ENCODE data around the gene KSR2.

KSR2 gene

DNA sequence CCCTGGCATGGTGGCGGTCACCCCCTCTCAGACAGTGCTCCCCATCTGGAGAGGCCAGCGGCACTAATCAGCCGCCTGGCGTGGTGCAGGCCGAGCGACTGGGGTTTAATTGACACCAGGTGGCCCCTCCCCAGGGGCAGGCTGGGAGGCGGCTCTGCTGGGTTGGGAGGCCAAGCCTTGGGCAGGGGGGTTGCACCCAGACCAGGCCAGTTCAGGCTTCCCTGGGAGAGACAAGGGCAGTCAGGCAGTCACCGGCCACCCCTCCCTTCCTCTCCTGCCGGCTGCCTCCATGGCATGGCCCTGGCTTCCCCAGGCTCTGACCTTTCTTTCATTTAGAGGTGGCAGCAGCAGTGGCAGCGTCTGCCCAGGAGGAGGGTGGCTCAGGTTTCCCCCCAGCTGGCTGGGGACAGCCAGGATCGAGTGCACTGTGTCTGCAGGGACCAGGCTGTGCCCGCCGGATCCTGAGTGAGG is 529.2 kb downstream of the KSR2 start:
- in situ Hi-C loops (cut with MboI; ENCODE audit: low pct_unique_long_range_greater_than_20kb, low sequenced_read_pairs, unreplicated experiment), result no loop called here
- no peak for DNase-seq (ENCODE audit: low spot score)
- TF ChIP-seq, protein P1, sequence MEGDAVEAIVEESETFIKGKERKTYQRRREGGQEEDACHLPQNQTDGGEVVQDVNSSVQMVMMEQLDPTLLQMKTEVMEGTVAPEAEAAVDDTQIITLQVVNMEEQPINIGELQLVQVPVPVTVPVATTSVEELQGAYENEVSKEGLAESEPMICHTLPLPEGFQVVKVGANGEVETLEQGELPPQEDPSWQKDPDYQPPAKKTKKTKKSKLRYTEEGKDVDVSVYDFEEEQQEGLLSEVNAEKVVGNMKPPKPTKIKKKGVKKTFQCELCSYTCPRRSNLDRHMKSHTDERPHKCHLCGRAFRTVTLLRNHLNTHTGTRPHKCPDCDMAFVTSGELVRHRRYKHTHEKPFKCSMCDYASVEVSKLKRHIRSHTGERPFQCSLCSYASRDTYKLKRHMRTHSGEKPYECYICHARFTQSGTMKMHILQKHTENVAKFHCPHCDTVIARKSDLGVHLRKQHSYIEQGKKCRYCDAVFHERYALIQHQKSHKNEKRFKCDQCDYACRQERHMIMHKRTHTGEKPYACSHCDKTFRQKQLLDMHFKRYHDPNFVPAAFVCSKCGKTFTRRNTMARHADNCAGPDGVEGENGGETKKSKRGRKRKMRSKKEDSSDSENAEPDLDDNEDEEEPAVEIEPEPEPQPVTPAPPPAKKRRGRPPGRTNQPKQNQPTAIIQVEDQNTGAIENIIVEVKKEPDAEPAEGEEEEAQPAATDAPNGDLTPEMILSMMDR (IDR thresholded peaks at IDR 0.05; ENCODE audit: extremely low read depth, insufficient read depth, missing control alignments), result no peak

DNA sequence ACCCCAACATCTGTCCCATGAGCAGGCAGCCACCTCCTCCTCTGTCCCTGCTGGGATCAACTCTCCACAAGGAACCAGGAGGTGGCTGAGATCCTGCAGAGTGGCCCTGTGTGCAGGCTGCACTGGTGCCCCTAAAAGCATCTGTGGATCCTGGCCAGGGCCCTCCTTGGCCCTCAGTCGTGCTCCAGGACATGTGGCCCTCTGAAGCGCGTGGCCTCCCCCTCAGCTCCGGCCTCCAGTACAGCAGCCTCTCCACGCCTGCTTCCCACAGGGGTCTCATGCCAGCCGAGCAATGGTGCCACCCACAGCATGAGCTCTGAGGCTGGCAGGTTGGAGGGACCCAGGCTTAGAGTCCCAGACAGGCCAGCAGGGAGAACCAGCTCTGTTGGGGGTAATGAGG is 530.0 kb downstream of the KSR2 start:
- in situ Hi-C loops (cut with MboI; ENCODE audit: low pct_unique_long_range_greater_than_20kb, low sequenced_read_pairs, unreplicated experiment), result no loop called here

DNA sequence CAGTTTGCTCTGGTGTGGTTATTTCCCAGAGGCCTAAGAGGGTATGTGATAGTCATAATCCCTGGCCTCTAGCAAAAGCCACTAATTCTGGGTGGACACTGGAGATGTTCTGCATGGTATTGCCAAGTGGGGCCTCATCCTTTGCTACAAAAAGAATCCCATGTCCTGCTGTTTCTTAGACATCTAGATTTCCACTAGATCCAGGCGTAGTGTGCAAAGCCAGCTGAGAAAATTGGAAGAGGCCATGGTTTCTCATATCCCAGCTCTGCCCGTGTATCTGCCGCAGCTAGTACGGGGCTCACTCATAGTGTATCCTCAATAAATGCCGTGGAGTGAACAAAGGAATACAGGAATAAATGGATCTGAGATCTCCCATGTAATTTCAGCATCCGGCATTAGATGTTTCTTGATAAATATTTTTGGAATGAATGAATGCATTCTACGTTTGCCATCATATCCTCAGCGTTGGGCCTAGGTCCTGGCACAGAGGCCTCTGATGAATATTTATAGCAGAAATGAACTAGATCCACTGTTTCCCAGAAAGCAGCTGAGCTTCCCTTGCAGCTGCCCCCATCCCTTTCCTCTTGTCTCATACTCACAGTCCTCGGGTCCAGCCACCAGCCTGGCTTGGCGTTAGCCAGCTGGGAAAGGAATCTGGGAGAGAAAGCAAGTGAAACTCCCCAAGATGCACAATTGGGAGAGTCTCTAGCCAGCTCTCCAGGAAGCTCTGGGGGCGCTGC is 531.1 kb downstream of the KSR2 start:
- TF ChIP-seq, protein P1 (IDR thresholded peaks at IDR 0.05; ENCODE audit: extremely low read depth, insufficient read depth, missing control alignments), result no peak
- in situ Hi-C loops (cut with MboI; ENCODE audit: low pct_unique_long_range_greater_than_20kb, low sequenced_read_pairs, unreplicated experiment), result no loop called here

More for the DNA sequence above, 530.0 kb downstream of the KSR2 start:
- TF ChIP-seq, protein P1 (IDR thresholded peaks at IDR 0.05; ENCODE audit: extremely low read depth, insufficient read depth, missing control alignments), result no peak
- no peak for DNase-seq (ENCODE audit: low spot score)

DNA sequence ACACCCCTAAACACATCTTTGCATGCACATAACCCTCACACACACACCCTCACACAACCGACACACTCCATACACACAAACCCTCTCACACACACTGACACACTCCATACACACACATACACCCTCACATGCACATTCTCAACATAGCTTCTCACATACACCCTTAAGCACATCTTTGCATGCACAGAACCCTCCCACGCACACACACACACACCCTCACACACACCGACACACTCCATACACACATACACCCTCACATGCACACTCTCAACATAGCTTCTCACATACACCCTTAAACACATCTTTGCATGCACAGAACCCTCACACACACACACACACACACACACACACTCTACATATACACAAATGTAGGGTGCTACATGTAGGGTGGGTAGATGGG is 534.9 kb downstream of the KSR2 start:
- TF ChIP-seq, protein P1 (IDR thresholded peaks at IDR 0.05; ENCODE audit: extremely low read depth, insufficient read depth, missing control alignments), result no peak
- in situ Hi-C loops (cut with MboI; ENCODE audit: low pct_unique_long_range_greater_than_20kb, low sequenced_read_pairs, unreplicated experiment), result no loop called here
- no peak for DNase-seq (ENCODE audit: low spot score)

More for the DNA sequence above, 531.1 kb downstream of the KSR2 start:
- no peak for DNase-seq (ENCODE audit: low spot score)

DNA sequence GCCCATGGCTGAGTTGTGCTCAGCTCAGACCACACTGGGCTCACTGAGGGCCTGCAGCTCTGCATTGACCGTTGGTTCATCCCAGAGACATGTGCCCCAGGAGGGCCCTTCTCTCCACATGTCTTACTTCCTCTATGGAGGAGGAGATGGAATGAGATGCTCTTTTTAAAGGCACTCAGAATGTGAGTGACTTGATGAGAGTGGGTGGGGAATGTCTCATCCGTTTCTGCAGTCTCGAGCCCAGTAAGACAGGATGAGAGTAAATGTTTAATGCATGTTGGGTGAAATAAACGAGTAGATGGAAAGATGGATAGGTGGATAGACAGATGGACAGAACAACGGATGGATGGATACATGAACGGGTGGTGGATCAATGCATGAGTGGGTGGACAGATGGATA is 538.5 kb downstream of the KSR2 start:
- no peak for DNase-seq (ENCODE audit: low spot score)
- TF ChIP-seq, protein P1 (IDR thresholded peaks at IDR 0.05; ENCODE audit: extremely low read depth, insufficient read depth, missing control alignments), result no peak
- in situ Hi-C loops (cut with MboI; ENCODE audit: low pct_unique_long_range_greater_than_20kb, low sequenced_read_pairs, unreplicated experiment), result no loop called here

- TF ChIP-seq, protein P1 (IDR thresholded peaks at IDR 0.05; ENCODE audit: extremely low read depth, insufficient read depth, missing control alignments), result no peak
- DNase-seq (ENCODE audit: low spot score), result no peak
- in situ Hi-C loops (cut with MboI; ENCODE audit: low pct_unique_long_range_greater_than_20kb, low sequenced_read_pairs, unreplicated experiment), result no loop called here
Observed at GRCh38 chr12:117427211-117427610, 541.6 kb downstream of the KSR2 start.
